ENCODE results near the gene CCDC167. TPM values are rescaled to one million over a fixed set of nuclear protein-coding genes. Genes with fewer than 3 reads are reported as not detected.
A peak's percentile ranks its signal among the peaks of the same experiment; 100 is the strongest.

The CCDC167 gene
- total and polyA plus RNA-seq, 10 of the 15 experiments (the other 5 are each of a cell fraction or from before 2014, with no cell fraction given) = 74.9 to 380 (median 137) TPM

DNA sequence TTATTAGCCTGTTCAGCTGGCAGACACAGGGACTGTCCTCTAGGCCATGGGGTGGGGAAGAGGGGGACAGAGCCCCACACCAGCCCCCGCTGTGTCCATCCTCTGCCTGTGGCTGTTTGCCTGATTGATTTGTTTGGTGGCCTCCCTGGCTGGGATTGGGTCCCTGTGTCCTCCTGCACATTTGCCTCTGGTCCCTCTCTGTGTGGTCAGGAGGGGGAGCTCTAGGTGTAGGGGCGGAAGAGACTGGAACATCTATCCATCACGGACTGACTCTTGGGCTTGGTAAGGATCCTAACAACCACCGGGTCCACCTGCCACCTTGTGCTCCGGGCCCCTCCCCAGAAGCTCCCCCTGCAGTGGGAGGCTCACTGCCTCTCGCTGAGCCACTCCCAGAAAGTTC lies 38.4 kb upstream of the CCDC167 start (continued):
- TF ChIP-seq, protein P1, sequence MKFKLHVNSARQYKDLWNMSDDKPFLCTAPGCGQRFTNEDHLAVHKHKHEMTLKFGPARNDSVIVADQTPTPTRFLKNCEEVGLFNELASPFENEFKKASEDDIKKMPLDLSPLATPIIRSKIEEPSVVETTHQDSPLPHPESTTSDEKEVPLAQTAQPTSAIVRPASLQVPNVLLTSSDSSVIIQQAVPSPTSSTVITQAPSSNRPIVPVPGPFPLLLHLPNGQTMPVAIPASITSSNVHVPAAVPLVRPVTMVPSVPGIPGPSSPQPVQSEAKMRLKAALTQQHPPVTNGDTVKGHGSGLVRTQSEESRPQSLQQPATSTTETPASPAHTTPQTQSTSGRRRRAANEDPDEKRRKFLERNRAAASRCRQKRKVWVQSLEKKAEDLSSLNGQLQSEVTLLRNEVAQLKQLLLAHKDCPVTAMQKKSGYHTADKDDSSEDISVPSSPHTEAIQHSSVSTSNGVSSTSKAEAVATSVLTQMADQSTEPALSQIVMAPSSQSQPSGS (IDR thresholded peaks at IDR 0.05; ENCODE audit: low read length) = no peak
- TF ChIP-seq MEF2A (IDR thresholded peaks at IDR 0.05; ENCODE audit: insufficient read depth, low read depth, low read length) (no peak), DPF2 (IDR thresholded peaks at IDR 0.05) (no peak), CREM (IDR thresholded peaks at IDR 0.05; ENCODE audit: low read depth) (no peak), PAX8 (IDR thresholded peaks at IDR 0.05) (no peak), NFXL1 (IDR thresholded peaks at IDR 0.05; ENCODE audit: borderline replicate concordance) (no peak), FOS (IDR thresholded peaks at IDR 0.05; ENCODE audit: borderline replicate concordance, extremely low read depth, insufficient read length) (no peak), CREB1 (IDR thresholded peaks at IDR 0.05; ENCODE audit: low read depth) (no peak), NFYB (IDR thresholded peaks at IDR 0.05; ENCODE audit: insufficient read depth, low read depth, low read length) (no peak), ETV6 (conservative IDR thresholded peaks at IDR 0.05 in 1 of 2, IDR thresholded peaks at IDR 0.05 in 1 of 2; ENCODE audit: borderline replicate concordance in 1 of 2, low read depth in 1 of 2) (no peak), SMARCA5 (IDR thresholded peaks at IDR 0.05) (0 out of 2 replicates have a peak, but pooled peaks have one; percentile 43), PML (IDR thresholded peaks at IDR 0.05; ENCODE audit: low read length) (no peak), CEBPB (IDR thresholded peaks at IDR 0.05; ENCODE audit: borderline replicate concordance in 1 of 2, low read depth in 2 of 2, low read length in 2 of 2) (no peak), POLR2A (IDR thresholded peaks at IDR 0.05; ENCODE audit: low read depth, low read length) (no peak), NR2C2 (IDR thresholded peaks at IDR 0.05; ENCODE audit: borderline replicate concordance, control insufficient read depth, insufficient read length, low read depth) (no peak), HCFC1 (IDR thresholded peaks at IDR 0.05; ENCODE audit: low read length) (no peak), RAD21 (IDR thresholded peaks at IDR 0.05; ENCODE audit: insufficient read depth, low read depth, low read length) (peak; percentile 91)
- TF ChIP-seq, protein P2, sequence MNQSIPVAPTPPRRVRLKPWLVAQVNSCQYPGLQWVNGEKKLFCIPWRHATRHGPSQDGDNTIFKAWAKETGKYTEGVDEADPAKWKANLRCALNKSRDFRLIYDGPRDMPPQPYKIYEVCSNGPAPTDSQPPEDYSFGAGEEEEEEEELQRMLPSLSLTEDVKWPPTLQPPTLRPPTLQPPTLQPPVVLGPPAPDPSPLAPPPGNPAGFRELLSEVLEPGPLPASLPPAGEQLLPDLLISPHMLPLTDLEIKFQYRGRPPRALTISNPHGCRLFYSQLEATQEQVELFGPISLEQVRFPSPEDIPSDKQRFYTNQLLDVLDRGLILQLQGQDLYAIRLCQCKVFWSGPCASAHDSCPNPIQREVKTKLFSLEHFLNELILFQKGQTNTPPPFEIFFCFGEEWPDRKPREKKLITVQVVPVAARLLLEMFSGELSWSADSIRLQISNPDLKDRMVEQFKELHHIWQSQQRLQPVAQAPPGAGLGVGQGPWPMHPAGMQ (IDR thresholded peaks at IDR 0.05; ENCODE audit: borderline replicate concordance) = no peak
- TF ChIP-seq, protein P3, sequence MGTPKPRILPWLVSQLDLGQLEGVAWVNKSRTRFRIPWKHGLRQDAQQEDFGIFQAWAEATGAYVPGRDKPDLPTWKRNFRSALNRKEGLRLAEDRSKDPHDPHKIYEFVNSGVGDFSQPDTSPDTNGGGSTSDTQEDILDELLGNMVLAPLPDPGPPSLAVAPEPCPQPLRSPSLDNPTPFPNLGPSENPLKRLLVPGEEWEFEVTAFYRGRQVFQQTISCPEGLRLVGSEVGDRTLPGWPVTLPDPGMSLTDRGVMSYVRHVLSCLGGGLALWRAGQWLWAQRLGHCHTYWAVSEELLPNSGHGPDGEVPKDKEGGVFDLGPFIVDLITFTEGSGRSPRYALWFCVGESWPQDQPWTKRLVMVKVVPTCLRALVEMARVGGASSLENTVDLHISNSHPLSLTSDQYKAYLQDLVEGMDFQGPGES (IDR thresholded peaks at IDR 0.05) = no peak
- TF ChIP-seq, protein P4, sequence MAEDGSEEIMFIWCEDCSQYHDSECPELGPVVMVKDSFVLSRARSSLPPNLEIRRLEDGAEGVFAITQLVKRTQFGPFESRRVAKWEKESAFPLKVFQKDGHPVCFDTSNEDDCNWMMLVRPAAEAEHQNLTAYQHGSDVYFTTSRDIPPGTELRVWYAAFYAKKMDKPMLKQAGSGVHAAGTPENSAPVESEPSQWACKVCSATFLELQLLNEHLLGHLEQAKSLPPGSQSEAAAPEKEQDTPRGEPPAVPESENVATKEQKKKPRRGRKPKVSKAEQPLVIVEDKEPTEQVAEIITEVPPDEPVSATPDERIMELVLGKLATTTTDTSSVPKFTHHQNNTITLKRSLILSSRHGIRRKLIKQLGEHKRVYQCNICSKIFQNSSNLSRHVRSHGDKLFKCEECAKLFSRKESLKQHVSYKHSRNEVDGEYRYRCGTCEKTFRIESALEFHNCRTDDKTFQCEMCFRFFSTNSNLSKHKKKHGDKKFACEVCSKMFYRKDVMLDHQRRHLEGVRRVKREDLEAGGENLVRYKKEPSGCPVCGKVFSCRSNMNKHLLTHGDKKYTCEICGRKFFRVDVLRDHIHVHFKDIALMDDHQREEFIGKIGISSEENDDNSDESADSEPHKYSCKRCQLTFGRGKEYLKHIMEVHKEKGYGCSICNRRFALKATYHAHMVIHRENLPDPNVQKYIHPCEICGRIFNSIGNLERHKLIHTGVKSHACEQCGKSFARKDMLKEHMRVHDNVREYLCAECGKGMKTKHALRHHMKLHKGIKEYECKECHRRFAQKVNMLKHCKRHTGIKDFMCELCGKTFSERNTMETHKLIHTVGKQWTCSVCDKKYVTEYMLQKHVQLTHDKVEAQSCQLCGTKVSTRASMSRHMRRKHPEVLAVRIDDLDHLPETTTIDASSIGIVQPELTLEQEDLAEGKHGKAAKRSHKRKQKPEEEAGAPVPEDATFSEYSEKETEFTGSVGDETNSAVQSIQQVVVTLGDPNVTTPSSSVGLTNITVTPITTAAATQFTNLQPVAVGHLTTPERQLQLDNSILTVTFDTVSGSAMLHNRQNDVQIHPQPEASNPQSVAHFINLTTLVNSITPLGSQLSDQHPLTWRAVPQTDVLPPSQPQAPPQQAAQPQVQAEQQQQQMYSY (CRISPR knock-in tag; IDR thresholded peaks at IDR 0.05) = no peak
- TF ChIP-seq, protein P5, sequence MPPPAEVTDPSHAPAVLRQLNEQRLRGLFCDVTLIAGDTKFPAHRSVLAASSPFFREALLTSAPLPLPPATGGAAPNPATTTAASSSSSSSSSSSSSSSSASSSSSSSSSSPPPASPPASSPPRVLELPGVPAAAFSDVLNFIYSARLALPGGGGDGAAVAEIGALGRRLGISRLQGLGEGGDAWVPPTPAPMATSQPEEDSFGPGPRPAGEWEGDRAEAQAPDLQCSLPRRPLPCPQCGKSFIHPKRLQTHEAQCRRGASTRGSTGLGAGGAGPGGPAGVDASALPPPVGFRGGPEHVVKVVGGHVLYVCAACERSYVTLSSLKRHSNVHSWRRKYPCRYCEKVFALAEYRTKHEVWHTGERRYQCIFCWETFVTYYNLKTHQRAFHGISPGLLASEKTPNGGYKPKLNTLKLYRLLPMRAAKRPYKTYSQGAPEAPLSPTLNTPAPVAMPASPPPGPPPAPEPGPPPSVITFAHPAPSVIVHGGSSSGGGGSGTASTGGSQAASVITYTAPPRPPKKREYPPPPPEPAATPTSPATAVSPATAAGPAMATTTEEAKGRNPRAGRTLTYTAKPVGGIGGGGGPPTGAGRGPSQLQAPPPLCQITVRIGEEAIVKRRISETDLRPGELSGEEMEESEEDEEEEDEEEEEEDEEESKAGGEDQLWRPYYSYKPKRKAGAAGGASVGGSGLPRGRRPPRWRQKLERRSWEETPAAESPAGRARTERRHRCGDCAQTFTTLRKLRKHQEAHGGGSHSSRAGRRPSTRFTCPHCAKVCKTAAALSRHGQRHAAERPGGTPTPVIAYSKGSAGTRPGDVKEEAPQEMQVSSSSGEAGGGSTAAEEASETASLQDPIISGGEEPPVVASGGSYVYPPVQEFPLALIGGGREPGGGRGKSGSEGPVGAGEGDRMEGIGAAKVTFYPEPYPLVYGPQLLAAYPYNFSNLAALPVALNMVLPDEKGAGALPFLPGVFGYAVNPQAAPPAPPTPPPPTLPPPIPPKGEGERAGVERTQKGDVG (CRISPR knock-in tag; IDR thresholded peaks at IDR 0.05) = no peak
